Measurements from ENCODE around the gene CLCN7.

CLCN7 gene

DNA sequence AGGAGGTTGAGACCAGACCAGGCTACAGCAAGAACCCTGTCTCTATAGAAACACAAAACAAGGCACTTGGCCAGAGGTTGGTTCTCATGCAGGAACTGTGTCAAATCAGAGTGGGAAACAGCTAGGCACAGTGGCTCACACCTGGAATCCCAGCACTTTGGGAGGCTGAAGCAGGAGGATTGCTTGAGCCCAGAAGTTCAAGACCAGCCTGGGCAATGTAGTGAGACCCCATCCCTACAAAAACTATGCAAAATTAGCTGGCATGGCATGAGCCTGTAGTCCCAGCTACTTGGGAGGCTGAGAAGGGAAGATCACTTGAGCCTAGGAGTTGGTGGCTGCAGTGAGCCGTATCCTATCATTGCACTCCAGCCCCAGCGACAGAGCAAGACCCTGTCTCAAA lies 62.0 kb downstream of the CLCN7 start:
- TF ChIP-seq, protein P1, sequence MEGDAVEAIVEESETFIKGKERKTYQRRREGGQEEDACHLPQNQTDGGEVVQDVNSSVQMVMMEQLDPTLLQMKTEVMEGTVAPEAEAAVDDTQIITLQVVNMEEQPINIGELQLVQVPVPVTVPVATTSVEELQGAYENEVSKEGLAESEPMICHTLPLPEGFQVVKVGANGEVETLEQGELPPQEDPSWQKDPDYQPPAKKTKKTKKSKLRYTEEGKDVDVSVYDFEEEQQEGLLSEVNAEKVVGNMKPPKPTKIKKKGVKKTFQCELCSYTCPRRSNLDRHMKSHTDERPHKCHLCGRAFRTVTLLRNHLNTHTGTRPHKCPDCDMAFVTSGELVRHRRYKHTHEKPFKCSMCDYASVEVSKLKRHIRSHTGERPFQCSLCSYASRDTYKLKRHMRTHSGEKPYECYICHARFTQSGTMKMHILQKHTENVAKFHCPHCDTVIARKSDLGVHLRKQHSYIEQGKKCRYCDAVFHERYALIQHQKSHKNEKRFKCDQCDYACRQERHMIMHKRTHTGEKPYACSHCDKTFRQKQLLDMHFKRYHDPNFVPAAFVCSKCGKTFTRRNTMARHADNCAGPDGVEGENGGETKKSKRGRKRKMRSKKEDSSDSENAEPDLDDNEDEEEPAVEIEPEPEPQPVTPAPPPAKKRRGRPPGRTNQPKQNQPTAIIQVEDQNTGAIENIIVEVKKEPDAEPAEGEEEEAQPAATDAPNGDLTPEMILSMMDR (IDR thresholded peaks at IDR 0.05; ENCODE audit: low read depth, low read length, missing control alignments), result no peak
- no peak overlapping the region for H3K4me3 ChIP-seq (ENCODE audit: low read depth, low read length)
- DNase-seq (ENCODE audit: low read depth), result no peak

GRCh38 chr16:1408171-1408837 lies 66.5 kb downstream of the CLCN7 start:
- peak; percentile 45 for DNase-seq (ENCODE audit: low read depth)
- peak overlapping the region; percentile 55 for H3K4me3 ChIP-seq (ENCODE audit: low read depth, low read length)
- TF ChIP-seq, protein P1 (IDR thresholded peaks at IDR 0.05; ENCODE audit: low read depth, low read length, missing control alignments), result no peak

GRCh38 chr16:1407753-1408152 lies 67.1 kb downstream of the CLCN7 start:
- TF ChIP-seq, protein P1 (IDR thresholded peaks at IDR 0.05; ENCODE audit: low read depth, low read length, missing control alignments), result no peak
- no peak for DNase-seq (ENCODE audit: low read depth)
- no peak overlapping the region; the same call in 1 of the 2 replicates for H3K4me3 ChIP-seq (ENCODE audit: low read depth, low read length)

DNA sequence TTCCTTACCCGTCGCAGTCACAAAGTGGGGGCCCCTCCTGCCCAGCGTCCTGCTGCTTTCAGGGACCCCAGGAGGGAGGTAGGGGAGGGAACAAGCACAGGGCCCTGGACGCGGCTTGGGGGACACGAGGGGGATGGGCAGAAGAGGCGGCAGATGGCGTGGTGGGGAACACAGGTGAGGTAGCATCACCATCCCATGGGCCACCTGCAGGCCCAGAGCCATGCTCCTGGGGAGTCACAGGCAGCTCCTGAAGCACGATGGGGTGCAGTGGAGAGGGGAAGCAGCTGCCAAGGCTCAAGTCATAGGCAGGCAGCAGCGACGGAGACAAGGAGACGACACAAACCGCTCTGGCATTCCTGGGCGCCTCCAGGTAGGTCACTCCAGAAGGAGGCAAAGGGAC lies 71.1 kb downstream of the CLCN7 start:
- no peak for DNase-seq (ENCODE audit: low read depth)
- no peak overlapping the region for H3K4me3 ChIP-seq (ENCODE audit: low read depth, low read length)
- TF ChIP-seq, protein P1 (IDR thresholded peaks at IDR 0.05; ENCODE audit: low read depth, low read length, missing control alignments), result no peak

DNA sequence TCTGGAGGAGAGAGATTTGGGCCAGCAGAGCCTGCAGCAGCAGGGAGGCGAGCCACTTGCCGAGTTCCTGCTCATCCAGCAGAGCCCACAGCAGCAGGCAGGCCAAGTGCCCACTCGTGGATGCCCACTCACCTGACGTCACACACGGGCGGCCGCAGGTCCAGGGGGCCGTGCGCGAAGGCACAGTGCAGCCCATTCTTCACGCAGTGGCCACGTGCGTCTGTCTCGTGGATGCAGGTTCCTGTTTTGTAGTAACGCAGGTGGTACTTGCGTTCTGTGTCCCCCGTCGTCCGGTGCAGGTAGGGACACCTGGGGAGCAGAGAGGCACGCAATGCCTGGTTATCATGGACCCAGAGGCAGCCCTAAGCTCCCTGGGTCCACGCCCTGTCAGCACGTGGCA lies 71.8 kb downstream of the CLCN7 start:
- TF ChIP-seq, protein P1 (IDR thresholded peaks at IDR 0.05; ENCODE audit: low read depth, low read length, missing control alignments), result no peak
- H3K4me3 ChIP-seq (ENCODE audit: low read depth, low read length), result no peak overlapping the region
- no peak for DNase-seq (ENCODE audit: low read depth)

DNA sequence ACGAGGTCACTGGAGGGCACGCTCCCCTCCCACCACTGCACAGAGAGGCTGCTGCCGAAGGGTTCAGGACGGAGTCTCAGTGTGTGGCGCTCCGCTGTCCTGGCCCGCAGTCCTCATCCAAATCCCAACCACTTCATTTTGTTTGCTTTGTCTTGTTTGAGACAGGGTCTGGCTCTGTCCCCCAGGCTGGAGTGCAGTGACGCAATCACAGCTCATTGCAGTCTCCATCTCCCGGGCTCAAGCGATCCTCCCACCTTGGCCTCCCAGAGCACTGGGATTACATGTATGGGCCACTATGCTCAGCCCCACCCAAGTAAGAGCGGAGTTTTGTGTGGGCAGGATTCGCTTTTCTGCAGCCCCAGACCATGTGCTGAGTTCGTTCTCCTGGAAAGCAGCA lies 73.1 kb downstream of the CLCN7 start:
- DNase-seq (ENCODE audit: low read depth), result no peak
- TF ChIP-seq, protein P1 (IDR thresholded peaks at IDR 0.05; ENCODE audit: low read depth, low read length, missing control alignments), result no peak

More for the DNA sequence above, 73.1 kb downstream of the CLCN7 start:
- no peak overlapping the region for H3K4me3 ChIP-seq (ENCODE audit: low read depth, low read length)
